H54 (cell line): ENCODE results near the gene SORCS2.

Experiments used
- DNase-seq: peaks from one replicate; pipeline ENCODE4 v3.0.0; 2011; ENCODE audit warnings: low spot score, mixed read lengths; ENCODE audit not compliant: insufficient read length
- FAIRE-seq: peaks from 3 replicates; lab custom pipeline; 2011; peaks lifted over from hg19 to GRCh38; lab: Jason Lieb, UNC
- POLR2A ChIP-seq: IDR thresholded peaks from 2 replicates; pipeline ENCODE4 v1.6.1; 2011; ENCODE audit warnings: low read depth, mild to moderate bottlenecking, low read length

Gene SORCS2

GRCh38 chr4:7738458-7739076, 546.2 kb downstream of the SORCS2 start:
- DNase-seq, result no peak
- no peak for FAIRE-seq
- no peak for TF ChIP-seq POLR2A

GRCh38 chr4:7739077-7739917, 547.0 kb downstream of the SORCS2 start:
- FAIRE-seq (no peak), DNase-seq (no peak)
- no peak for TF ChIP-seq POLR2A

DNA sequence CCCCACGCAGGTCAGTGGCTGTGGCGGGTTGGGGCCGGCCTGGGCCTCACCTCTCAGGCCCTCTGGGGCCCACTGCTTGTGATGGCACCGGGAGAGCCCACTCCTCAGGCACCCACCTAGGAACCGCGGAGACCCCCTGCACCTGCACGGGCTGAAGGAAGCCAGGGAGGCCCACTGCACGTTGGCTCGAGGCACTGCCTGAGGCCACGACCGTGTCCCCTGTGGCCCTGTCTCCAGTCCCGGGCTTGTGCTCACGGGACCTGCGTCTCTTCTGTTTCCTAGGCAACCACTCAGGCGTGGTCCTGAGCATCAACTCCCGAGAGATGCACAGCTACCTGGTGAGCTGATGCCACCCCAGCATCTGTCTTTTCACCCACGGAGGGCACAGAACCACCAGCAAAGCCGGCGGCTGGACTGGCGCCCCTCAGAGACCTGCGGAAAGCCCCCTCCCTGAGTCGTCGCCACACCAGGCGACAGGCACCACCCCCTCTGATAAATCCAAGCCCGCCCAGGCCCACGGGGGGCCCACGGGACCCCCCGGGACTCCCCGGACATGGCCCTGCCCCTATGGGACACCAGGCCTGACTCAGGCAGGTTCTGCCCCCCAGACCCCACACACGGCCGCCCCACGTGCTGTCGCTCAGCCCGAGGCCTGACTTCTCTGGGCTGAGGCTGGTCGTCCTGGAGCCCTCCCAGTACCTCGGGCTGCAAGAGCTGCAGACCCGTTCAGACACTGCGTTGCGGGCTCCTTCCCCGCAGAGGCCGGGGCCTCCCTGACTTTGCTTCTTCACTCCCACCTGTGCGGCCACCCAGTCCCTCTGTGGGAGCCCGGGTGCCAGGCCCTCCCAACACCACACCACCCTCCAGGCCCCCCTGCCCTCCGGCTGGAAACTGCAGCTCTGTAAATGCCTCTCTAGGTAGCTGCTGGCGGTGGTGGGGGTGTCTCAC, 547.9 kb downstream of the SORCS2 start:
- TF ChIP-seq POLR2A, result no peak
- FAIRE-seq (no peak), DNase-seq (no peak)

DNA sequence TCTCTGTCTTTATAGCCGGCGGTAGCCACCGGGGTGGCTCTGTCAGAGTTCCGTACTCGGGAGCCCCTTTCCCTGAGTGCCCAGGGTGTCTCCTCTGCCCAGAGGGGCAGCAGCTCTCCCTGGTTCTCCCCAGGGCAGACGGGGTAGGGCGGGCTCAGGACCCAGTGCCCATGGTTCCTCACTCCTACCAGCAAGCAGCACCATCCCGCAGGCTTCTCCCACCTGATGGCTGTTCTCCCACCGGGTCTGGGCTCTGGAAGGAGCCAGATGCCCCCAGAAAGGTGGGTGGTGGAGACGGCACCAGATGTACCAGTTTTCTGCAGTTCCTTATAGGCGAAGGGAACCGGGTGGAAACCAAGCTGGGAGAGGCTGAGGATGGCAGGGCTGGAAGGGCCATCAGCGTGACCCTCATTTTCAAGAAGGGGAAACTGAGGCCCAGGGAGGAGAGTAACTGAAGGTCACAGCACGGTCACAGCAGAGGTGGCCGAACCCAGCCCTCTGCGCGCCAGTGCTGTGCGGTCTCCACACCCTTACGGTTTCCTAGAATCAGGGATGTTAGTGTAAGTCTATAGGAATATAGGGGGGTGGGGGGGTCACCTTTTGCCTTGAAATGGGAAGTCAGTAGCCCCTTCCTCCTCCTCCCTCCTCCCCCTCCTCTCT, 548.7 kb downstream of the SORCS2 start:
- FAIRE-seq, result no peak
- TF ChIP-seq POLR2A, result no peak
- DNase-seq, result no peak

- FAIRE-seq (no peak), DNase-seq (no peak)
- TF ChIP-seq POLR2A, result no peak
Measured at GRCh38 chr4:7741946-7742806, 549.8 kb downstream of the SORCS2 start.

- no peak for FAIRE-seq
- no peak for DNase-seq
- TF ChIP-seq POLR2A, result no peak
Measured at GRCh38 chr4:7742807-7743280, 550.5 kb downstream of the SORCS2 start.

- no peak for TF ChIP-seq POLR2A
- DNase-seq (no peak), FAIRE-seq (no peak)
Measured at GRCh38 chr4:7744142-7744804, 551.9 kb downstream of the SORCS2 start.

GRCh38 chr4:7745301-7745885, 553.1 kb downstream of the SORCS2 start:
- DNase-seq (no peak), FAIRE-seq (no peak)
- no peak for TF ChIP-seq POLR2A

- TF ChIP-seq POLR2A, result no peak
- no peak for FAIRE-seq
Measured at GRCh38 chr4:7746351-7747061, 554.2 kb downstream of the SORCS2 start.

DNA sequence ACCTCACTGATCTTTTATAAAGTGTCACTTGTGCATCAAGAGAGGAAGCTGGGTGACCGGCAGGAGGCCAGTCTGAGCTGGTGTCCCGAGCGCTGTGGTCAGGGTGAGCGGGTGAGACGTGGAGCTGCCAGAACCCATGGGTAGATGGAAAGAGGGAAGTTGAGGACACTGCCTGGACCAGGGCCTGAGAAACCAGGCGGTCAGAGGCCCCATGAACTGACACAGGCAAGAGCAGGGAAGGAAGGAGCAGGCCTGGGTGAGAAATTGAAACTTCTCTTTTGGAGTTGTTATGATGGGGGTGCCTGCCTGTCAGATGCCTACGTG, 554.7 kb downstream of the SORCS2 start:
- no peak for TF ChIP-seq POLR2A
- DNase-seq (no peak), FAIRE-seq (no peak)

More at GRCh38 chr4:7746351-7747061, 554.2 kb downstream of the SORCS2 start:
- no peak for DNase-seq

DNA sequence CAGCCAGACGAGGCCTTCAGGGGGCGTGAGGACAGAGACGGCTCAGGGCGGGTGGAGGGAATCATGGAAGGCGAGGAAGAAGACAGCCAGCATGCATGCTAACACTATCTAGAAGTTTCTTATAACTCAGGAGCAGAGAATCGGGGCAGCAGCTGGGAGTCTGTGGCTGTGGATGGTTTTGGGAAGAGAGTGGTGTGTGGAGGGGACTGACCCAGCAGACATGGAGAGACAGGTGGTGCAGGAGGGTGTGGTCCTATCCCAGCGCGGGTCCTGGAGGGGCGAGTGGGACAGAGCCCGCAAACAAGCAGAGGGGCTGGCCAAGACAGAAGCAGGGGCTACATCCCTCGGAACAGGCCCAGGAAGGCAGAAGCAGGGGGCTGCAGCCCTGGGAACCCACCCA, 555.2 kb downstream of the SORCS2 start:
- TF ChIP-seq POLR2A, result no peak
- DNase-seq (no peak), FAIRE-seq (no peak)
